HG03354 (cell line): ENCODE measurements around the gene DCBLD1.

ENCODE experiments used
- ATAC-seq: cut with Tn5 transposase; IDR thresholded peaks from one replicate; pipeline ENCODE4 v1.9.1; 2021; ENCODE audit warnings: mild to moderate bottlenecking; ENCODE audit not compliant: unreplicated experiment, poor library complexity, severe bottlenecking

DCBLD1 gene

DNA sequence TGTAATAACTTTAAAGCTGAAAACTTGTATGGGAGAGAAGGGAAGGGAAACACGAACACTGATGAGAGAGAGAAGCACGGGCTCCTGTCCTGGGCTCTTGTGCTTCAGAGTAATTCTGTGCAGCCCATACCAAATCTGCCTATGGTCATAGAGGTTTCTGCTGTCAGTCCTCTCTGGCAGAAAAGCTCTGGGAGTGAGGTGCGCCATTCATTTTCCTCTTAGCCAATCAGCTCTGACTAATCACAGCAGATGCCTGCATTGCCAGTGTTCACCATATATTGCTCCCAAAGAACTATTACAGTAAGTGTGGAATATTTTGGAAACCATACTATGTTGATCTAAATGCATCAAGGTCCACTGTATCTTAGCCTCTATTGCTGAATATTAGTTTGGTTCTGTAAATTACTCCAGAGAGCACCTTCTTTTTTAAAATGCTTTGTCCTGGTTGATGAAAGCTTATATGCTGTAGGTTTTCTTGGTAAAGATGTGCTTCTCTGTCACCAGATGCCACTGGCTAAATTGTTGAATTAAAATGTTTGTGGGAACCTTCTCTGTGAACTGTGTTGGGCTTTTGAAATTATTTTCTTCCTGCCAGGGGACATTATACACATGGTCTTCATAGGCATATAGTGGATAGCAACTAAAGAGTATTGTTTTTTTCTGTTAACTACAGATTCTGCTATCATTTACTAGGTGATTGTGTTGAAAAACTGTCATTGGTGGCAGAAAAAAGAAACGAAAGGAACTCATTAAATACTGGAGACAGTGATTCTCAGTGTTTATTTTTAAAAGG lies 38.3 kb downstream of the DCBLD1 start:
- no peak for ATAC-seq

DNA sequence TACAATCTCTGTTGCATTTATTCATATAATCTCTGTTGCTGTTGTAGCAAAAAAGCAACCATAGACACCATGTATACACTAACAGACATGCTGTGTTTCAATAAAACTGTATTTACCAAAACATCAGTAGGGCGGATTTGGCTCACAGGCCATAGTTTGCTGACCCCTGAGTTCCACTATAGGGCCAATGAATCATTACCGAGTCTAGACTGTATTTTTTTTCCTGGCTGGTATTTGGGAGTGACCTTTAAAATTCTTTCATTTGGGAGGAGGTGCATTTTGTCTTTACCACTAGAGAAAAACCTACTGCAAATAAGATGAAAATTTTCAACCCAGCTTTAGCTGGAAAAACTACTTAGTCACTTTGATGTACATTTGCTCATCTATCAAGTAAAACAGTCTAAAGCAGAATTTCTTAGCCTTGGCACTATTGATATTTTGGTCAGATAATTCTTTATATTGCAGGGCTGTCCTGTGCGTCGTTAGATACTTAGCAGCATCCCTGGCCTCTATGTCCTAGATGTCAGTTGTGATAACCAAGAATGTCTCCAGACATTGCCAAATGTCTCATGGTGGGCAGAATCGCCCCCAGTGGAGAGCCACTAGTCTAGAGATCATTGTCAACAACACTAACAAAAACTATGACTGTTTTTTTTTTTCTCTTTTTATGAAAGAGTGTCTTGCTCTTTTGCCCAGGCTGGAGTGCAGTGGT lies 39.5 kb downstream of the DCBLD1 start:
- no peak for ATAC-seq

DNA sequence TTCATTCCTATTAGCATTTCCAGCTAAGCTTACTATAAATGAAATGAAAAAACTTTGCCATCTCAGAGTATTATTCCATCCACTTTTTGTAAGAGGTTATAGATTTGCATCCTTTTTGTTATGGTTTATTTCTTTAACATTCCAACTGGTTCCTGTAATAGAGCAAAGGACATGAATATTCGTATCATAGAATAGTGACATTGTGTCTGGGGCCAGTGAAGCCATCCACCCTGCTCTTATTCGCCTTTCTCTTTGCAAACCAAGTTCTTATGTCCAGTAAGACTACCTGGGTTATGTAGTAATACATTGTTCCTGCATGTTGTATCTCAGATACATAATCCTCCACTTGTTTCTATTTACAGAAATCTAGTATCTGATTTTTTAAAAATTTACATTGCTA lies 43.1 kb downstream of the DCBLD1 start:
- no peak for ATAC-seq

DNA sequence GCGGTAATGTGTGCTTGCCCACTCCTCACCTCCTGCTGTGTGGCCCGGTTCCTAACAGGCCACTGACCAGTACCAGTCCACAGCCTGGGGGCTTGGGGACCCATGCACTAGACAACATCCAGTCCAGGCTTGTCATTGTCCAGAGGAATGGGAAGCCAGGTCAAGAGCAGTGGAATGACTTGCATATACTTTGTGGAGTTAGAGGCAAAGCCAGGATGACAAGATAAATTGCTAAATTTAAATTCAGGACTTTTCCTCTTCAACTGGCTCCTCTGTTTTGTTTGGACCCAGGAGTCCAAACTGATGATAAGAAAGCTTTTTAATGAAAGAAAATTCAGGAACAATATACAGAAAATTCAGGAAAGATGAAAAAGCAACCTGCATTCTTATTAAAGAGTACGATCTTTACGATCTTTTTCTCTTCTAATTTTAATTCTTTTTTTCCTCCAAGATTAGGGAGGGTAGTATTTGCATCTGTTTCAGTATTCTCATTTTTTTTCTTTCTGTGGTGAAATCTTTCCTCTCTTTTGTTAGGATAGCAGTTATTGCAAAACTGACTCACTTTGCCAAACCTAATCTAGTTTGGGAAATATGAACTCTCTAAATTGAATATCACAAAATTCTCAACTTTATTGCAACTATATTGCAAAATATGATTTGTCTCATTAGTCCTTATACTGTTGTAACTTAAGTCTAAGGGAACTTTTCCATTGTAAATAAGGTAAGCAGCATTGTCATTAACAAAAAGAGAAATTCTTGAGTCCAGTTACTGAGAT lies 48.2 kb downstream of the DCBLD1 start:
- no peak for ATAC-seq

DNA sequence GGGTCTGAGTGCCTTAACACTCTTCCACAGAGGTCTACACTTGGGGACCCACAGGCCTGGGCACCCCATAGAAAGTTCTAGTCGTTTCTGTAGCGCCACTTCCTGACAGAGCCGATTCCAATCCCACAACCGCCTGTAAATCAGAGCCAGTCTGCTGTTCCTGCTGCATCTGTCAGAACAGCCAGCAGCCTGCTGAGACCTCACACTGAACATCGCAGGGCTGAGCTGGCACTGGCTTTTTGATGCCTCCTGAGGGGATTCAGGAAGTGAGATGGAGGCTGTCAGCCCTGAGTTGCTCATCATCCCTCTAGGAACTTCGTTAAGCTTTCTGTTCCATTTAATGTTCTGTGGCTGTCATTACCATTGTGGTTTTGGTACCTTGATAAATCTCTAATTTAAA lies 48.9 kb downstream of the DCBLD1 start:
- ATAC-seq, result no peak

DNA sequence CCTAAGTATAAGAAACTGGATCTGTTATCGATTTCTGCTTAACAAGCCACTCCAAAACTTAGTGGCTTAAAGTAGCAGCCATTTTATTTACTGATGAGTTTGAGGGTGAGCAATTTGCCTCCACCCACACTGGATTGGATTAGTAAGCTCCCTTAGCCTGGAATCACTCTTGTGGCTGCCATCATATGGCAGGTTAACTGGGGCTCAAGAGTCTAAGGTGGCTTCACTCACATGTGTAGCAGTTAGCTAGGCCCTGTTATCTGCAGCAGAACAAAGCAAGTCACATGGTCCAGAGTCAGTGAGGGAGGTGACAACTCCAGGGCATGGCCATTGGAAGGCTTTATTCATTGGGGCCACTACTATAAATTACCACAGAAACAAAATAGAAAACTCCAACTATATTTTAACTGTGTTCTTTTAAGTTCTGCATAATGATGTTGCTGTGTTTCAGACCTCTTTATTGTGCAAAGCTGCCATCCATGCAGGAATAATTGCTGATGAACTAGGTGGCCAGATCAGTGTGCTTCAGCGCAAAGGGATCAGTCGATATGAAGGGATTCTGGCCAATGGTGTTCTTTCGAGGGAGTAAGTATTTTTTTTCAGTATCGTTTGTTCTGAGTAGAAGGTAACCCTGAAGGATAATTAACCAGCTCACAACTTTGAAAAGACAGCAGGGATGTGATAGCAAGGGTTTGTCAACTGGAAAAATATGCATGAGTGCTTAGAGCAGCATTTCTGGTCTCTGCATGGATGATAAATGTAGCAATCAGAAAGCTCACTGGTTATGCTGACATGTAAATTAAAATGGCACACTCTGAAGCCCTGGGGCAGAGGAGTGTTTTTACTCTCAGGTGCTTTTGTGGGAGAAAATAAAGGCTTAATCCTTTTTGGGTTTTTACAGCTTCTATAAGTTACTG lies 49.6 kb downstream of the DCBLD1 start:
- no peak for ATAC-seq

DNA sequence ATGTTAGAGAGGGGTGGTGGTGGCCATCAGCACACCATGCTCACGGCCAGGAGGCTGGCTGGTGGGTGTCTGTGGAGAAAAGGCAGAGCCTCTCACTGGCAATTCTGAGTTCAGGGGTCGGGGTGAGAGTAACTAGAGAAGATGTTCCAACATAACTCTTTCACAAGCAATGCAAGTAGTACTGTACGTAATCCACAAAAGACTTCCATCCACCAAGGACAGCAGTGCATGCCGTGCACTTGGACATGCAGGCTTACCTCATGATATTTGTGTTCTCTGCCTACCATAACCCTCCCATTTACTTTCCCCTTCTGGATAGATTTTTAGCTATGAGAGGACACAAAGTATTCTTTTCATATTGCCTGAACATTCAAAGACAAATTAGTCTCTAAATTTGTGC lies 51.3 kb downstream of the DCBLD1 start:
- ATAC-seq, result no peak

DNA sequence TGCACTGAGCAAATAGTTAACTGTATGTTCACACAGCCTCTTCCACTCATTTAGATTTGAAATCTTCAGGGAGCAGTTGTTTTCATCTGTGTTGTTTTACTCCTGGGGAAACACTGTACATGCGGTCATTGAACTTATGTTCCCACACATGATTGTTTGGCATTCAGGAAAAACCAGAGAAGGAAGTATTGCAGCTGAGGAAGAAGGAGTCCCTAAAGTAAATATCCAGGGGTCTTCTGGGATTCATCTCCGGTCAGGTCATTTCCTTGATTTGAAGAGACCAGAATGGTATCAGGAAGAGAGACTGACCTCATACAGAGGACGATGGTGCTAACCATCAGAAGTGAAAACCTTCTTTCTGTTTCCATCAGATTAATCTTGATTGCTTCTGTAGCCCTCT lies 52.5 kb downstream of the DCBLD1 start:
- ATAC-seq, result no peak

DNA sequence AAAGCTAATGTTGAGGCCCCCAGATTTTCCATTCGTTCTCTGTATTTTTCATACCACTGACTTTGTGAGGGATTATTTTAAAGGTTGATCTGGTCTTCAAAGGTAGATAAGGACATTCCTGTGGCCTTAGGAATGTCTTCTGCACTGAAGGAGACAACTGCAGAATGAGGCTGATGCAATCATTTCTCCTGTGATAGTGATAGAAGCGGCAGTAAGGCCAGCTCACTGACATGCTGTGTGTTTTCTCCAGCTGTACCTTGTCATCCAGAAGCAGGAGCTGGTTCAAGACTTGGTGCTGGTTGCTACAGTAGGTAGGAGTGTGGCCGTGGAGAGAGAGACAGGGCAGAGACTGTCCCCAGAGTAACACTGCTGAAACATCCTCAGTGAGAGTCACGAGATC lies 53.8 kb downstream of the DCBLD1 start:
- ATAC-seq, result no peak

DNA sequence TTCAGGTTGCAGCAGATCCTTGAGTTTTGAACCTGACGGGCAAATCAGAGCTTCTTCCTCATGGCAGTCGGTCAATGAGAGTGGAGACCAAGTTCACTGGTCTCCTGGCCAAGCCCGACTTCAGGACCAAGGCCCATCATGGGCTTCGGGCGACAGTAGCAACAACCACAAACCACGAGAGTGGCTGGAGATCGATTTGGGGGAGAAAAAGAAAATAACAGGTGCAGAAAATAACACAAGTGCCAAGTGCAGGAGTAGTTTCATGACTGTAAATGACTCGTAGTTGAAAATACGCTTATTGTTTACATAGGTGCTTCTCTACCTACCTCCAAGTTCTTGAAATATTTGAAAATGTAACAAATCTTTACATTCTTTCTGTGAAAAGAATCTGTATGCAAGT lies 56.1 kb downstream of the DCBLD1 start:
- ATAC-seq, result no peak

DNA sequence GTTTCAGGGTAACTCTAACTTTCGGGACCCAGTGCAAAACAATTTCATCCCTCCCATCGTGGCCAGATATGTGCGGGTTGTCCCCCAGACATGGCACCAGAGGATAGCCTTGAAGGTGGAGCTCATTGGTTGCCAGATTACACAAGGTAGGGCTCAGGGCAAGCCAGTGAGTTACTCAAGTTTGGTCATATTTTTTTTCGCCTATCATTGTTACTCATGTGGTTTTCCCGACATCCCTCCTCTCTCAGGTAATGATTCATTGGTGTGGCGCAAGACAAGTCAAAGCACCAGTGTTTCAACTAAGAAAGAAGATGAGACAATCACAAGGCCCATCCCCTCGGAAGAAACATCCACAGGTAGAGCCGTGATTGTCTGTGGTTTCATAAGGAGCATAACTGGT lies 58.2 kb downstream of the DCBLD1 start:
- ATAC-seq, result no peak

DNA sequence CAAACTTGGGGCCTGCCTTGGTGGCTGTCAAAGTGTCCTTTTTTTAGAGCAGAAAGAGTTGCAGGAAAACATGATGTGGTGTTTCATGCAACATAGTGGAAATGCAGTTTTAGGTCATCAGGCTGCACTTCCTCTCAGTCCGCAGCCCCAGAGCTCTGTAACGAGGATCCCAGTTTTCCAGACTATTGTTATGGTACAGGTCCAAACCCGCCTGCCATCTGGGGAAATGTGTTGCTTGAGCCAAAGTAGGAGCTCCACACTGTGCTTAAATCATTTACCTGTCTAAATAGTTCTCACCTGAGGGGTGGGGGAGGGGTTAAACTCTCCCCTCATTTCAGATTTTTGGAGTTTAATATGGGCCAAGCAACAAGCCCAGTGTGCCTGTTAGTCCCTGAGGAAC lies 60.0 kb downstream of the DCBLD1 start:
- ATAC-seq, result no peak

DNA sequence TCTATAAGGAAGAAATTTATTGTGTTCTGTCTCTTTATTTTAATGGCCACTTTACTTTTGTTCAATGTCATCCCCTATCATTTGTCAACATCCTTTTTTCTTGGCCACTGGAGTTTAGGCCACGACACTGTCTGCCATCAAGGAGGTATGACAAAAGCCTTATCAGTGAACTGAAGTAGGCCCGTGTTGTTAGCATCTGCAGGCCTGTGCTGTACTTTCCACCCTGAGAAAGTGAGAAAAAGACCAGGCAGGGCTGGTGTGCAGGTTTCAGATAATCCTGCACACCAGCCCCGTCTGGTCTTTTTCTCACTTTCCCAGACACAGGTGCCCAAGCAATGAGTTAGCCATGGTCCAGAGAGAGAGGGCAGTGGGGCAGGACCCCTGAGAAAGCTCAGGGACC lies 62.2 kb downstream of the DCBLD1 start:
- ATAC-seq, result no peak

DNA sequence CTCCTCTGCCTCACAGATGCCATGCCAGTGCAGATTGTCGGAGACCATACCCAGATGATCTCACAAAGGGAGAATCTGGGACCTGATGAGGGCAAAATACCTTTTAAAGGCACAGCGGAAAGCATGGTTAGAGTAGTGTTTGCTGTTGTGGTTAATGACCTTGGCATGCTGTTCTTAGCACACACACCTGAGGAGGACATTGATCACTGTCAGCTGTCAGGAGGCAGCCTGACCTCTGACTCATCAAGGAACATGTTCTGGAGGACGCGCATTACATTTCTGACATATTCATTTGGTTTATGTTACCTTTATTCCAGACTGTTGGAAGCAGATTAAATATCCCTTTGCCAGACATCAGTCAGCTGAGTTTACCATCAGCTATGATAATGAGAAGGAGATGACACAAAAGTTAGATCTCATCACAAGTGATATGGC lies 62.7 kb downstream of the DCBLD1 start:
- ATAC-seq, result no peak

DNA sequence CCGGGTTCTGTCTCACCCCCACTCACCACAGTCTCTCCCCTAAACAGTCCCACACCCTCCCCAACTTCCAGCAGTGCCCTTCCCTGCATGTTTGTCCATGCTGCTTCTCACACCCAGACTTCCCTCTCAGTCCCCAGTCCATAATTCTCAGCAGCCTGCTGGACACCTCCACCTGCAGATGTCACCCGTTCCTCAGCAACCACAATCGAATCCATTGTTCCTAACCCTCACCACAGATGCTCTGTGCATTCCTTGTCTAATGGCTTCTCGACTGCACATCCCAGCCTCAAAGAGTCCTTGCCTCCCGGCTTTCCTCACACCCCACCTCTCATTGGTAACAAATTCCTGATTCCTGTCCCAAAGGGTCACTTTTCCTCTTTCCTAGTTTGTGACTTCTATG lies 64.2 kb downstream of the DCBLD1 start:
- ATAC-seq, result no peak

DNA sequence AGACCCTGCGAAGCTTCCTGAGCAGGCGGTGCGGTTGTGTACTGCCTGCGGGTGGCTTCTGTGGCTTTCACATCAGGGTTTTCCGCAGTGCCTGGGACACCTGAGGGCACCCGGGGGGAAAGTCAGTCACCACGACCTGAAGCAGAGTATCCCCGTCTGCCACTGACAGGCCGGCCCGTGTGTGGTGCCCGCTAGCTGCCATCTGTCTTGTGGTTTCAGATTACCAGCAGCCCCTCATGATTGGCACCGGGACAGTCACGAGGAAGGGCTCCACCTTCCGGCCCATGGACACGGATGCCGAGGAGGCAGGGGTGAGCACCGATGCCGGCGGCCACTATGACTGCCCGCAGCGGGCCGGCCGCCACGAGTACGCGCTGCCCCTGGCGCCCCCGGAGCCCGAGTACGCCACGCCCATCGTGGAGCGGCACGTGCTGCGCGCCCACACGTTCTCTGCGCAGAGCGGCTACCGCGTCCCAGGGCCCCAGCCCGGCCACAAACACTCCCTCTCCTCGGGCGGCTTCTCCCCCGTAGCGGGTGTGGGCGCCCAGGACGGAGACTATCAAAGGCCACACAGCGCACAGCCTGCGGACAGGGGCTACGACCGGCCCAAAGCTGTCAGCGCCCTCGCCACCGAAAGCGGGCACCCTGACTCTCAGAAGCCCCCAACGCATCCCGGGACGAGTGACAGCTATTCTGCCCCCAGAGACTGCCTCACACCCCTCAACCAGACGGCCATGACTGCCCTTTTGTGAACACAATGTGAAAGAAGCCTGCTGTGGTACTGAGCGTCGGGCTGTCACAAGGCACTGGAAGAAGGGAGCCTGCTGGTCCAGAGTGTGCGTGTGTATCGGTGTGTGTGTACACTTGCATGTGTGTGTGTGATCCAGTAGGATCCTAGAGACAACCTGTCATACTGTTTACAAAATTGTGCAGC lies 65.5 kb downstream of the DCBLD1 start:
- ATAC-seq, result peak; percentile 70

DNA sequence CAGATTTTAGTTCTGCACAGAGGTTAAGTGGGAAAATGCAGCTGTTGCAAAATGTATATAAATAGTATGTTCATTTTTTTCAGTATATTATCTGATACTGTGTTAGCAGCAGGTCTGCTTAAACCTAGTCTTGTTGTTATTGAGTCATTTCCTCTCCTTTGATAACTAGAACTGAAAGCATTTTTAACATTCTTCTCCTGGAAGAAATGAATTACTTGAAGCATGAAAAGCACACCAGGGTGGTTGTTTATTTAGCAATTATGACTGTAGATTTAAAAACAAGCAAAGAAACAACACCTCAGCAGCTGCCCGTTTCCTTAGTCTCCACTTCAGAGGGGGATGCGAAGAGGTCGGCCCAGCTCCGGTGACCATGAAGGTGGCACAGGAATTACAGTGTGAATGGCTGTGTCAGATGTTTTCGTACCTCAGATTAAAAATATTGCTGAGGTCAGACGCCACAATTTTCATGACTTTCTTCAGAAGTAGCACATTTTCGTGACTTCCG lies 66.4 kb downstream of the DCBLD1 start:
- ATAC-seq, result no peak

DNA sequence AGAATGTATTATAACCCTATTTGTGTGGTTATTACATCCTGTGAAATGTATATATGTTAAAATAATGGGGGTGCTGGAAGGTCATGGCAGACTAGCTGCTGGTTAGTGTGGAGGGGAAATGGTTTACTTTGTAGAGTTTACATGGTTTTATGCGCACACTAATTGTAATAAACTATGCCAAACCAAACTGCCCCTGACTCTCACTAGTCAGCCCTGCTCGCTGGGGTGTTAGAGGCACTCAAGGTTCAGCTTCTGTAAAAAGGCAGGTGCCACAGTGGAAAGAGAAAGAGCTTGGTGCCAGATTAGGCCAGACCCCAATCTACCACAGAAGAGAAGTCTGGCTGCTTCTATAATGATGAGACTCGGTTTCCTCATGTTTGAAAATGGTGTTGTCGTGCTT lies 67.1 kb downstream of the DCBLD1 start:
- no peak for ATAC-seq
